GM19438 (cell line): ENCODE results near the gene YEATS2.
"Not testable (repeated sequence)": the region's sequence is repeated elsewhere in the genome, so short reads cannot be mapped to it uniquely, and the experiment has no call there.

Experiments
- ATAC-seq: cut with Tn5 transposase; IDR thresholded peaks from one replicate; pipeline ENCODE4 v1.9.1; 2021; ENCODE audit warnings: low read depth; ENCODE audit not compliant: unreplicated experiment

The YEATS2 gene

GRCh38 chr3:183774631-183775030, 77.0 kb downstream of the YEATS2 start:
- no peak for ATAC-seq

- ATAC-seq = no peak
Measured at GRCh38 chr3:183775781-183776180, 78.2 kb downstream of the YEATS2 start.

GRCh38 chr3:183776451-183776850, 78.9 kb downstream of the YEATS2 start:
- not testable (repeated sequence) for ATAC-seq

GRCh38 chr3:183777016-183777618, 79.5 kb downstream of the YEATS2 start:
- no peak for ATAC-seq

- no peak for ATAC-seq
Measured at GRCh38 chr3:183779896-183780465, 82.4 kb downstream of the YEATS2 start.

GRCh38 chr3:183781246-183781645, 83.6 kb downstream of the YEATS2 start:
- no peak for ATAC-seq

GRCh38 chr3:183782576-183783276, 85.1 kb downstream of the YEATS2 start:
- no peak for ATAC-seq

GRCh38 chr3:183784503-183784902, 86.9 kb downstream of the YEATS2 start:
- ATAC-seq = not testable (repeated sequence)

- no peak for ATAC-seq
Measured at GRCh38 chr3:183789826-183790225, 92.2 kb downstream of the YEATS2 start.

GRCh38 chr3:183790700-183791099, 93.1 kb downstream of the YEATS2 start:
- no peak for ATAC-seq

GRCh38 chr3:183792976-183793375, 95.4 kb downstream of the YEATS2 start:
- no peak for ATAC-seq

GRCh38 chr3:183794452-183794851, 96.9 kb downstream of the YEATS2 start:
- no peak for ATAC-seq

- ATAC-seq = no peak
Measured at GRCh38 chr3:183796372-183796771, 98.8 kb downstream of the YEATS2 start.

GRCh38 chr3:183797996-183798395, 100.4 kb downstream of the YEATS2 start:
- ATAC-seq = no peak

GRCh38 chr3:183799461-183799860, 101.9 kb downstream of the YEATS2 start:
- no peak for ATAC-seq

GRCh38 chr3:183800243-183800863, 102.8 kb downstream of the YEATS2 start:
- no peak for ATAC-seq

- ATAC-seq = no peak
Measured at GRCh38 chr3:183801601-183802000, 104.0 kb downstream of the YEATS2 start.

- ATAC-seq = no peak
Measured at GRCh38 chr3:183802989-183803388, 105.4 kb downstream of the YEATS2 start.

GRCh38 chr3:183807209-183807728, 109.7 kb downstream of the YEATS2 start:
- ATAC-seq = no peak

- no peak for ATAC-seq
Measured at GRCh38 chr3:183807881-183808280, 110.3 kb downstream of the YEATS2 start.

- no peak for ATAC-seq
Measured at GRCh38 chr3:183808355-183808754, 110.8 kb downstream of the YEATS2 start.
